HEK293 (cell line): Measurements from ENCODE around the gene TIMM50.
"Not testable (repeated sequence)": the region's sequence is repeated elsewhere in the genome, so short reads cannot be mapped to it uniquely, and the experiment has no call there.

ENCODE experiments used
- CTCF ChIA-PET: fragments of 350-600 bp; formaldehyde crosslinking; extraction: SDS; loops from one replicate; lab custom pipeline; 2021; ENCODE audit warnings: antibody characterized with exemption; lab: Yijun Ruan, JAX
- POLR2A ChIA-PET: fragments of 300-600 bp; formaldehyde crosslinking; extraction: SDS; loops from one replicate; lab custom pipeline; 2020; ENCODE audit warnings: antibody characterized with exemption, inconsistent platforms; lab: Yijun Ruan, JAX
- H3K27ac ChIP-seq: fragments of 200-500 bp; sonication (Bioruptor generic); 2 replicates; pipeline ENCODE4 v1.5.1; 2014; ENCODE audit warnings: low read depth, low read length, control low read depth, inconsistent platforms; ENCODE audit errors: extremely low read depth
- H3K36me3 ChIP-seq, 2 experiments: fragments of 200-500 bp in 1 of 2; sonication (Bioruptor generic) in 1 of 2; 1 replicate in 1 of 2; 2 replicates in 1 of 2; pipeline ENCODE4 v1.5.1; 2014 to 2017; ENCODE audit warnings: inconsistent platforms in 2 of 2, low read length in 2 of 2; ENCODE audit not compliant: control insufficient read depth in 2 of 2, insufficient read depth in 1 of 2
- H3K4me1 ChIP-seq: fragments of 200-500 bp; sonication (Bioruptor generic); 2 replicates; pipeline ENCODE4 v1.5.1; 2014; ENCODE audit warnings: mild to moderate bottlenecking, low read length, inconsistent platforms; ENCODE audit not compliant: control insufficient read depth, insufficient read depth
- H3K4me3 ChIP-seq: 2 replicates; pipeline ENCODE4 v1.5.1; 2011; ENCODE audit warnings: low read depth, mild to moderate bottlenecking, control low read depth, low read length, moderate library complexity
- H3K9me3 ChIP-seq: fragments of 200-500 bp; sonication (Bioruptor generic); 2 replicates; pipeline ENCODE4 v1.5.1; 2014; ENCODE audit warnings: low read depth, low read length, inconsistent platforms; ENCODE audit not compliant: control insufficient read depth, insufficient read depth
- ELK4 ChIP-seq: IDR thresholded peaks from 2 replicates; pipeline ENCODE4 v1.6.1; 2011; ENCODE audit warnings: mild to moderate bottlenecking, low read depth, low read length, borderline replicate concordance
- FEZF1 ChIP-seq: fragments of 450-650 bp; formaldehyde crosslinking; IDR thresholded peaks from 2 replicates; pipeline ENCODE4 v1.5.1; 2016; ENCODE audit warnings: missing biosample characterization, missing genetic modification characterization
- GLIS1 ChIP-seq: fragments of 450-650 bp; formaldehyde crosslinking; IDR thresholded peaks from 2 replicates; pipeline ENCODE4 v1.5.1; 2016; ENCODE audit warnings: missing biosample characterization, missing genetic modification characterization
- SCRT2 ChIP-seq: fragments of 450-650 bp; formaldehyde crosslinking; IDR thresholded peaks from 2 replicates; pipeline ENCODE4 v1.5.1; 2016; ENCODE audit warnings: missing biosample characterization, missing genetic modification characterization
- SETDB1 ChIP-seq: IDR thresholded peaks from one replicate; pipeline ENCODE4 v1.6.1; 2017; ENCODE audit warnings: mild to moderate bottlenecking, low read length, moderate library complexity, mixed read lengths; ENCODE audit not compliant: insufficient read length
- WT1 ChIP-seq: fragments of 450-650 bp; formaldehyde crosslinking; IDR thresholded peaks from 2 replicates; pipeline ENCODE4 v1.5.1; 2016; ENCODE audit warnings: missing biosample characterization, missing genetic modification characterization
- ZFP3 ChIP-seq: fragments of 450-650 bp; formaldehyde crosslinking; IDR thresholded peaks from 2 replicates; pipeline ENCODE4 v1.5.1; 2016; ENCODE audit warnings: low read depth, missing biosample characterization, missing genetic modification characterization
- ZNF18 ChIP-seq: fragments of 450-650 bp; formaldehyde crosslinking; IDR thresholded peaks from 2 replicates; pipeline ENCODE4 v1.5.1; 2016; ENCODE audit warnings: missing biosample characterization, missing genetic modification characterization
- ZNF221 ChIP-seq: fragments of 450-650 bp; formaldehyde crosslinking; IDR thresholded peaks from 2 replicates; pipeline ENCODE4 v1.5.1; 2017; ENCODE audit warnings: missing biosample characterization, missing genetic modification characterization, borderline replicate concordance
- ZNF24 ChIP-seq: fragments of 450-650 bp; formaldehyde crosslinking; IDR thresholded peaks from 2 replicates; pipeline ENCODE4 v1.5.1; 2016; ENCODE audit warnings: missing biosample characterization, missing genetic modification characterization
- ZNF280C ChIP-seq: fragments of 450-650 bp; formaldehyde crosslinking; IDR thresholded peaks from 2 replicates; pipeline ENCODE4 v1.5.1; 2016; ENCODE audit warnings: missing biosample characterization, missing genetic modification characterization
- ZNF335 ChIP-seq: fragments of 450-650 bp; formaldehyde crosslinking; conservative IDR thresholded peaks from 2 replicates; pipeline ENCODE4 v1.5.1; 2016; ENCODE audit warnings: missing biosample characterization, missing genetic modification characterization
- ZNF362 ChIP-seq: fragments of 450-650 bp; formaldehyde crosslinking; IDR thresholded peaks from 2 replicates; pipeline ENCODE4 v1.5.1; 2016; ENCODE audit warnings: missing biosample characterization, missing genetic modification characterization
- ZNF37A ChIP-seq: fragments of 450-650 bp; IDR thresholded peaks from 2 replicates; pipeline ENCODE4 v1.5.1; 2018; ENCODE audit warnings: missing biosample characterization, missing genetic modification characterization
- ZNF433 ChIP-seq: fragments of 450-650 bp; formaldehyde crosslinking; IDR thresholded peaks from 2 replicates; pipeline ENCODE4 v1.5.1; 2016; ENCODE audit warnings: missing biosample characterization, missing genetic modification characterization, low read depth
- ZNF580 ChIP-seq: fragments of 450-650 bp; formaldehyde crosslinking; IDR thresholded peaks from 2 replicates; pipeline ENCODE4 v1.5.1; 2016; ENCODE audit warnings: missing biosample characterization, missing genetic modification characterization
- ZNF600 ChIP-seq: fragments of 450-650 bp; formaldehyde crosslinking; IDR thresholded peaks from 2 replicates; pipeline ENCODE4 v1.5.1; 2016; ENCODE audit warnings: missing biosample characterization, missing genetic modification characterization
- ZNF658 ChIP-seq: fragments of 450-650 bp; formaldehyde crosslinking; IDR thresholded peaks from 2 replicates; pipeline ENCODE4; 2016; ENCODE audit warnings: missing biosample characterization, missing genetic modification characterization
- ZNF701 ChIP-seq: fragments of 450-650 bp; formaldehyde crosslinking; IDR thresholded peaks from 2 replicates; pipeline ENCODE4 v1.5.1; 2016; ENCODE audit warnings: missing biosample characterization, missing genetic modification characterization
- ZNF76 ChIP-seq: fragments of 450-650 bp; formaldehyde crosslinking; IDR thresholded peaks from 2 replicates; pipeline ENCODE4; 2016; ENCODE audit warnings: low read depth, missing biosample characterization, missing genetic modification characterization, borderline replicate concordance
- ZNF791 ChIP-seq: fragments of 450-650 bp; formaldehyde crosslinking; IDR thresholded peaks from 2 replicates; pipeline ENCODE4 v1.5.1; 2016; ENCODE audit warnings: missing biosample characterization, missing genetic modification characterization
- ZNF837 ChIP-seq: fragments of 450-650 bp; formaldehyde crosslinking; IDR thresholded peaks from 2 replicates; pipeline ENCODE4 v1.5.1; 2016; ENCODE audit warnings: missing biosample characterization, missing genetic modification characterization
- ZSCAN30 ChIP-seq: fragments of 450-650 bp; IDR thresholded peaks from 2 replicates; pipeline ENCODE4 v1.5.1; 2018; ENCODE audit warnings: missing biosample characterization, mild to moderate bottlenecking, missing genetic modification characterization, moderate library complexity

Gene TIMM50

GRCh38 chr19:39475748-39476147, 4.9 kb upstream of the TIMM50 start:
- Histone ChIP-seq H3K9me3 (no peaks in the 10 kb centered on the region), H3K27ac (no peak overlapping the region), H3K36me3 (peaks cover 60 to 75% of the 10 kb centered on the region in 2 experiments), H3K4me3 (no peak overlapping the region), H3K4me1 (peaks cover 5% of the 10 kb centered on the region)
- CTCF ChIA-PET: interaction anchor here (0.6 to 6.1 kb wide), 19 partner anchors 10 to 527 kb away, joined by 3 to 174 read pairs (median 8); partner anchors contain the start of genes DLL3 and EID2B
- no peak for TF ChIP-seq ZSCAN30 (tag by site-specific recombination)
- TF ChIP-seq SETDB1: no peak
- TF ChIP-seq ZNF433 (tag by site-specific recombination): no peak
- no peak for TF ChIP-seq GLIS1 (tag by site-specific recombination)
- no peak for TF ChIP-seq ZNF658 (tag by site-specific recombination)
- no peak for TF ChIP-seq ZNF221 (tag by site-specific recombination)
- 0 out of 2 replicates have a peak, but pooled peaks have one; percentile 1 for TF ChIP-seq ZNF600
- no peak for TF ChIP-seq ZNF76 (tag by site-specific recombination)
- TF ChIP-seq ELK4: no peak
- POLR2A ChIA-PET: interaction anchor here (0.6 to 3.6 kb wide), 3 partner anchors 29 to 1842 kb away, joined by 4 to 29 read pairs (median 4); partner anchors contain the start of gene RPS16

GRCh38 chr19:39479319-39479801, 1.3 kb upstream of the TIMM50 start:
- H3K4me3 ChIP-seq: not testable (repeated sequence)
- ChIA-PET POLR2A (interaction anchor here (2.0 kb wide), 1 partner anchor 44 kb away, joined by 11 read pairs; the partner anchor contains the start of gene RPS16), CTCF (interaction anchor here (6.1 kb wide), 1 partner anchor 53 kb away, joined by 174 read pairs; the partner anchor contains the start of gene EID2B)

GRCh38 chr19:39479916-39480315, 722 bp upstream of the TIMM50 start:
- peaks cover 40 to 61% of the 10 kb centered on the region in 2 experiments for H3K36me3 ChIP-seq
- no peaks in the 10 kb centered on the region for H3K9me3 ChIP-seq
- CTCF ChIA-PET: interaction anchor here (0.6 to 1.2 kb wide), 7 partner anchors 8 to 193 kb away, joined by 3 to 6 read pairs (median 4); partner anchors contain the start of gene EID2B
- H3K4me3 ChIP-seq: no peak overlapping the region
- POLR2A ChIA-PET: interaction anchor here (0.6 to 1.6 kb wide), 24 partner anchors 8 to 1784 kb away, joined by 3 to 39 read pairs (median 6); partner anchors contain the start of genes DLL3, DYRK1B, EID2B and HNRNPUL1
- TF ChIP-seq SCRT2 (tag by site-specific recombination): no peak
- TF ChIP-seq ZNF701 (tag by site-specific recombination): no peak
- TF ChIP-seq ZNF791 (tag by site-specific recombination): no peak
- TF ChIP-seq FEZF1: no peak
- TF ChIP-seq ZNF580 (tag by site-specific recombination): no peak
- no peak for TF ChIP-seq ZNF24 (tag by site-specific recombination)
- no peak for TF ChIP-seq ZNF362 (tag by site-specific recombination)
- TF ChIP-seq ZNF837 (tag by site-specific recombination): no peak
- no peak for TF ChIP-seq ZNF18
- no peak for TF ChIP-seq ZNF37A (tag by site-specific recombination)
- no peak for TF ChIP-seq ZNF280C (tag by site-specific recombination)
- no peak for TF ChIP-seq ZFP3
- H3K27ac ChIP-seq: peak overlapping the region; percentile 88
- H3K4me1 ChIP-seq: peaks cover 15% of the 10 kb centered on the region

More at GRCh38 chr19:39479319-39479801, 1.3 kb upstream of the TIMM50 start:
- not testable (repeated sequence) for H3K9me3 ChIP-seq, H3K27ac ChIP-seq
- H3K36me3 ChIP-seq: peaks cover 40 to 61% of the 10 kb centered on the region in 2 experiments
- H3K4me1 ChIP-seq: peaks cover 15% of the 10 kb centered on the region
- peak; percentile 78 for TF ChIP-seq ZNF335
- peak; percentile 35; the same call in 1 of the 2 replicates for TF ChIP-seq WT1
